Measurements from ENCODE around the gene PAX6. TPM values are rescaled to one million over a fixed set of nuclear protein-coding genes. Genes with fewer than 3 reads are reported as not detected.

Gene PAX6
- total RNA-seq, 1 donor from 2014 or later: 30.7 TPM

DNA sequence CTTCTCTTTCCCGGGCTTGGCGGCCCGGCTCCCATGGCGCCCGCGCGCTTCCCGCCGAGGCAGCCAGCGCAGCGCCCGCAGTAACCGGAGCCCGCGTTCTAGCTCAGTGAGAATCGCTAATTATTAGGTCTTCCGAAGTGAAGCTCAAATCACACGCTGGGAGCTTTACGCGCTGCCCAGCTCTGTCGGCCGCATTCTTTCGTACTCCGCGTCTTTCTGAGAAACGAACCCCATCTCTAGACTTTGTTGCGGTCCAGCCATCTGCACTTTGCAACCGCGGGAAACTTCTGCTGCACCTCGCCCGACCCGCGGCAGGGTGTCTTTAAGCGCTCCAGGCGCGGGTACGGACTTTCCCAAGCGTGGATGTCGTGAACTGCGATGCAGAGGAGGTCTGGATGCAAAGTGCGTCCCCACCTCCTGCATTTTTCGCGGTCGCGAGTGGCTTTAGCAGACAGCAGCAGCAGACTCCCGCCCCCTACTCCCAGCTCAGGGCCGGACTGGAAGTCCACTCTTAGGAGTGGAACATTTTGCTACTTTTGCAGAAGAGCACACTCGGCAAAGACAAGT is 6.0 kb upstream of the PAX6 start:
- H3K9me3 Mint-ChIP-seq (ENCODE audit: unreplicated experiment): peaks cover 13% of the 10 kb centered on the region
- peaks cover 5% of the 10 kb centered on the region for H3K36me3 Mint-ChIP-seq (ENCODE audit: unreplicated experiment)
- DNase-seq: no peak
- TF ChIP-seq, protein P1, sequence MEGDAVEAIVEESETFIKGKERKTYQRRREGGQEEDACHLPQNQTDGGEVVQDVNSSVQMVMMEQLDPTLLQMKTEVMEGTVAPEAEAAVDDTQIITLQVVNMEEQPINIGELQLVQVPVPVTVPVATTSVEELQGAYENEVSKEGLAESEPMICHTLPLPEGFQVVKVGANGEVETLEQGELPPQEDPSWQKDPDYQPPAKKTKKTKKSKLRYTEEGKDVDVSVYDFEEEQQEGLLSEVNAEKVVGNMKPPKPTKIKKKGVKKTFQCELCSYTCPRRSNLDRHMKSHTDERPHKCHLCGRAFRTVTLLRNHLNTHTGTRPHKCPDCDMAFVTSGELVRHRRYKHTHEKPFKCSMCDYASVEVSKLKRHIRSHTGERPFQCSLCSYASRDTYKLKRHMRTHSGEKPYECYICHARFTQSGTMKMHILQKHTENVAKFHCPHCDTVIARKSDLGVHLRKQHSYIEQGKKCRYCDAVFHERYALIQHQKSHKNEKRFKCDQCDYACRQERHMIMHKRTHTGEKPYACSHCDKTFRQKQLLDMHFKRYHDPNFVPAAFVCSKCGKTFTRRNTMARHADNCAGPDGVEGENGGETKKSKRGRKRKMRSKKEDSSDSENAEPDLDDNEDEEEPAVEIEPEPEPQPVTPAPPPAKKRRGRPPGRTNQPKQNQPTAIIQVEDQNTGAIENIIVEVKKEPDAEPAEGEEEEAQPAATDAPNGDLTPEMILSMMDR (IDR thresholded peaks at IDR 0.05; ENCODE audit: partially characterized antibody, unreplicated experiment): no peak
- no peak overlapping the region for H3K27ac Mint-ChIP-seq (ENCODE audit: unreplicated experiment)
- H3K4me1 Mint-ChIP-seq (ENCODE audit: low read depth, unreplicated experiment): peaks cover 26% of the 10 kb centered on the region
- peak overlapping the region; percentile 77 for H3K4me3 Mint-ChIP-seq (ENCODE audit: unreplicated experiment)
- peaks cover 36% of the 10 kb centered on the region for H3K27me3 Mint-ChIP-seq (ENCODE audit: unreplicated experiment)

DNA sequence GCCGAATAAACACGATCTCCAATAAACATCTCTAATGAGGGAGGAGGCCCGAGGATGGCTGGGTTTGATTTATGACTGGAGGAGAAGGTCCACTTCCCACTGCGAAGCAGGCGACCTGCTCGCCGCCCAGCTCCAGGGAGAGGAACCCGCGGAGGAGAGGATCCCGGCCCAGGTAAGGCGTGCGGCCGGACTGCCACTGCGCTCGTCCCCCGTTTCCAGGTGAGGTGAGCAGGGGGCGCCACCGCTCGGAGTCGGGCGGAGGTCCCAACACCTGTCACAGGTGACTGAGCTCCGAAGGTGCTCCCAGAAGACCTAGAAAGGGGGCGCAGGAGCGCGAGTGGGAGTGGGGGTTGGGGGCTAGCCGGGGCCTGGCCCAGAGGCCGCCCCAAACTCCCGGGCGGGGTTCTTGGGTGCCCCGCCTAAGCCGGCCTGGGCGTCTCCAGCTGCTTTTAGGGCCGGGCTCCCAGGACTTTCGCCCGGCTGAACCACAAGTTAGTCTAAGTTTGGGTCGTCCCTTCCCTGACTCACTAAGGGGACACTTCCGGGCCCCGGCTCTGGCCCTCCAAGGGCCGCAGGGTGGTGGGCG is 5.4 kb upstream of the PAX6 start:
- TF ChIP-seq, protein P1 (IDR thresholded peaks at IDR 0.05; ENCODE audit: partially characterized antibody, unreplicated experiment): no peak
- Mint-ChIP-seq H3K27me3 (ENCODE audit: unreplicated experiment) (peaks cover 38% of the 10 kb centered on the region), H3K4me3 (ENCODE audit: unreplicated experiment) (peak overlapping the region; percentile 88), H3K36me3 (ENCODE audit: unreplicated experiment) (peaks cover 4% of the 10 kb centered on the region), H3K4me1 (ENCODE audit: low read depth, unreplicated experiment) (peaks cover 24% of the 10 kb centered on the region), H3K9me3 (ENCODE audit: unreplicated experiment) (peaks cover 15% of the 10 kb centered on the region), H3K27ac (ENCODE audit: unreplicated experiment) (peak overlapping the region; percentile 76)
- no peak for DNase-seq

DNA sequence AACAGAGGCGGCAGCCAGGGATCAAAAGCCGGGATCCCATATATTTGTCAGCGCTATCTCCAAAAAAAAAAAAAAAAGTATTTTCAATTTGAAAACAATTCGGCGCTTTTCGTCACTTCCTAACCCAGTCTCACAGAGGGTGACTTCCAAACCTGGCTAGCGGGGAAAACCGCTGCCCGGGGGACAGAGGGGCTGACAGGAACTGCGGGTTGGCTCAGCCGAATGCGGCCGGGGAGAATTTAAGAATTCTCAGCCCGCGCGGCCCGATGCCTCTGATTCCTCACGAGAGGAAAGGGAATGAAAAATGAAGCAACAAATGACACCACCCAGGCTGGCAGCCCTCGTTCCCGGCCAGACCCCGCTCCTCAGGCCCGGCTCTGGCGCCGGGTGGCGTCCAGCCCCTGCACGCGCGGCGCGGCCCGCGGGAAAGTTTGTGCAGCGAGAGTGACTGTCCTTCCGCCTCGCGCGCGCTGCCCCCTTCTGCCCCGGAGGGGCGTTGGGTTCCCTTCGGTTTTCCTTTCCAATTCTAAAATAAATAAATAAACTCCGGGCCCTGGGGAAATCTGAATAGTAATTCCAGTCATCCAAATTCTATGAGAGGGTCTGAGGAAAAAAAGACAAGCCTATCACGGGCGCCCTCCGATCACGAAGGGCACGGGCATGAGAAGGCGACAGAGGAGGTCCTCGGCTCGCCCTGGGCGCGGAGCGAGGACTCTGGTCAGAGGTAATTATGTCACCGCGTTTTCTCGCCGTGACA is 4.8 kb upstream of the PAX6 start:
- Mint-ChIP-seq H3K36me3 (ENCODE audit: unreplicated experiment) (no peaks in the 10 kb centered on the region), H3K27me3 (ENCODE audit: unreplicated experiment) (peaks cover 38% of the 10 kb centered on the region), H3K4me1 (ENCODE audit: low read depth, unreplicated experiment) (peaks cover 20% of the 10 kb centered on the region), H3K9me3 (ENCODE audit: unreplicated experiment) (peaks cover 16% of the 10 kb centered on the region), H3K27ac (ENCODE audit: unreplicated experiment) (peak overlapping the region; percentile 76), H3K4me3 (ENCODE audit: unreplicated experiment) (peak overlapping the region; percentile 88)
- TF ChIP-seq, protein P1 (IDR thresholded peaks at IDR 0.05; ENCODE audit: partially characterized antibody, unreplicated experiment): no peak
- DNase-seq: no peak

DNA sequence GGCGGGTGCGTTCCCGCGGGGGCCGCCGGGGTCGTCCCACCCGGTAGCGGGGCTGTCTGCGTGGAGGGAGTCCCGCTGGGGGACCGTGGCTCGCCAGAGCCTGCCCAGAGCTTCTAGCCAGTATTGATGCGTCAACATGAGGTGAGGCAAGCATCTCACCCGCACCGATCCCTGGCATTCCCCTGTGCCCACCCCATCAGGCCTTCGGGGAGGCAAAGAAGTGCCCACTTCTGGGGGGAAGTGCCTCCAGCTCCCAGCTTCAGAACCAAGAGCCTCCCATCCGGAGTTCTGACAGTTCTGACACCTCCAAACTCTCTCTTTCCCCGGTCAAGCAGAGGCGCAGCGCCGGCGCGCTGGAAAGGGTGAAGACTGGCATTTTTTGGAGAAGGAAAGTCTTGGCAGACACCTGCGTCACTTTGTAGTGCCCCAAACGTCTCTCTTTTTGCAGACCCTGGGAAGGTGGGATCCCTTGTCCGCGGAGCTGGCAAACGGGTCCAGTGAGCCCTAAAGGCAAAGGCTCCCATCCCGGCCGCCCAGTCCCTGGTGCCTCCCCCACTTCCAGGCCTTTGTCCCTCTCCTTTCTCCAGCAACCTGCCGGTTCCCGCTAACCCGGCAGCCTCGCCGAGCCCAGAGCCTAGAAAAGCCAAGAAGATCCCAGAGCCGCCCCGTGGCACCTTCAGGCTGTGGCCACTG is 3.2 kb upstream of the PAX6 start:
- peaks cover 22% of the 10 kb centered on the region for H3K4me1 Mint-ChIP-seq (ENCODE audit: low read depth, unreplicated experiment)
- DNase-seq: no peak
- H3K4me3 Mint-ChIP-seq (ENCODE audit: unreplicated experiment): peak overlapping the region; percentile 55
- peaks cover 23% of the 10 kb centered on the region for H3K9me3 Mint-ChIP-seq (ENCODE audit: unreplicated experiment)
- TF ChIP-seq, protein P1 (IDR thresholded peaks at IDR 0.05; ENCODE audit: partially characterized antibody, unreplicated experiment): no peak
- H3K27ac Mint-ChIP-seq (ENCODE audit: unreplicated experiment): no peak overlapping the region
- peaks cover 4% of the 10 kb centered on the region for H3K36me3 Mint-ChIP-seq (ENCODE audit: unreplicated experiment)
- peaks cover 43% of the 10 kb centered on the region for H3K27me3 Mint-ChIP-seq (ENCODE audit: unreplicated experiment)

All from glutamatergic neuron (in vitro differentiated cells).